HG02642 (cell line): Measurements from ENCODE around the gene HHIPL1.

Experiments
- ATAC-seq: cut with Tn5 transposase; IDR thresholded peaks from one replicate; pipeline ENCODE4 v1.9.1; 2021; ENCODE audit warnings: mild to moderate bottlenecking; ENCODE audit not compliant: unreplicated experiment, poor library complexity

Gene HHIPL1

GRCh38 chr14:99725774-99726537 lies 81.0 kb downstream of the HHIPL1 start:
- ATAC-seq: no peak

- no peak for ATAC-seq
Observed at GRCh38 chr14:99726538-99727095, 81.7 kb downstream of the HHIPL1 start.

DNA sequence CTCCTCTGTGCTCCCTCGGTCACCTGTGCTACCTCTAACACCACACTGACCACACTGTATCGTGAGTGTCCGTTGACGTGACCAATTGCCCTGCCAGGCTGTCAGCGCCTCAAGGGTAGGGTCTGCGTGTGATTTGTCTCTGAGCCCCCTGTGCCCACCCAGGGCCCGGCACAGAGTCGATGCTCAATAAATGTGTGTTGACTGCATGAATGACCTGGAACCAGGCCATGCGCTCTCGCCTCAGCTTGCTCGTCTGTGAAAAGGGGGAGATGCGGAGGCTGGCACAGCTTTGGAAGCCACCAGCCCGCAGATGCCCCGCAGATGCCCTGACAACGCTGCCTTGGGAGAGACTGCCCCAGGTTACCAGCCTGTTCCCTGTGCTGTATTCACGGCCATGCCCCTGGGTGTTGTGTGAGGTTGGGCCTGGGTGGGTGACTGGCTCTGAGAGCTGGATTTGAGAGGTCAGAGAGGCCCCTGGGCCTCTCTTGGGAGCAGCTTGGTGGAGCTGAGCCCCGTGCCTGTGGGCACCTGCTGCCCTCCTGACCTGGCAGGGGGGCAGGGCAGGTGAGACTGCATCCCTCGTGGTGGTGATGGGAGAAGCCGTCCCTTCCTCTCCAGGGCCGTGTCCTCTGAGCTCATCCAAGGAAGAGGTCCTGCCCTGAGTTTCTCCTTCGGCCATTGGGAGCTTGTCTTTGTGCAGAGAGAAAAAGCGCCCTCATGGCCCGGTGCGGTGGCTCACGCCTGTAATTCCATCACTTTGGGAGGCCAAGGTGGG lies 82.4 kb downstream of the HHIPL1 start:
- no peak for ATAC-seq

GRCh38 chr14:99728231-99728920 lies 83.4 kb downstream of the HHIPL1 start:
- ATAC-seq: no peak

- ATAC-seq: no peak
Observed at GRCh38 chr14:99728981-99729451, 84.1 kb downstream of the HHIPL1 start.
